H1 (cell line): ENCODE data around the gene ZNF598. TPM values are rescaled to one million over a fixed set of nuclear protein-coding genes. Genes with fewer than 3 reads are reported as not detected.

Source experiments
- CBX5 ChIP-seq: fragments of 300-800, 300-1000 bp; sonication (generic); IDR thresholded peaks from 2 replicates; pipeline ENCODE4 v1.7.1; 2016; ENCODE audit warnings: antibody characterized with exemption, low read length, low read depth
- CHD7 ChIP-seq: fragments of 300-600 bp; sonication (generic); IDR thresholded peaks from 2 replicates; pipeline ENCODE4 v1.7.1; 2012; ENCODE audit warnings: low read length, moderate library complexity, mild to moderate bottlenecking, inconsistent platforms; ENCODE audit not compliant: insufficient replicate concordance
- CREB1 ChIP-seq: IDR thresholded peaks from 2 replicates; pipeline ENCODE4 v1.6.1; 2012; ENCODE audit warnings: inconsistent platforms
- E2F6 ChIP-seq: IDR thresholded peaks from 2 replicates; pipeline ENCODE4 v1.6.1; 2012; ENCODE audit warnings: inconsistent platforms
- KDM1A ChIP-seq: fragments of 200-600, 300-600 bp; sonication (generic); IDR thresholded peaks from 2 replicates; pipeline ENCODE4 v1.7.1; 2016; ENCODE audit warnings: mild to moderate bottlenecking, low read length, borderline replicate concordance
- RFX5 ChIP-seq: IDR thresholded peaks from 2 replicates; pipeline ENCODE4 v1.6.1; 2011; ENCODE audit warnings: low read depth, low read length, improper control_type of control experiment, borderline replicate concordance
- SUZ12 ChIP-seq: fragments of 200-600 bp; sonication (generic); IDR thresholded peaks from 2 replicates; pipeline ENCODE4 v1.6.1; 2012; ENCODE audit warnings: mild to moderate bottlenecking, inconsistent platforms, low read length, moderate library complexity, mixed read lengths
- TCF12 ChIP-seq: IDR thresholded peaks from 2 replicates; pipeline ENCODE4 v1.6.1; 2011; ENCODE audit warnings: low read depth, mild to moderate bottlenecking, low read length
- YY1 ChIP-seq: IDR thresholded peaks from 2 replicates; pipeline ENCODE4 v1.6.1; 2011; ENCODE audit warnings: low read depth, mild to moderate bottlenecking, low read length
- polyA plus RNA-seq, 7 experiments: library from polyadenylated mRNA; depleted of rRNA in 3 of 7; stranded (reverse) in 5 of 7; unstranded in 2 of 7; fragments of >200 nt in 5 of 7; fragments of 200-250 nt in 2 of 7; gene quantifications; 1 replicate in 5 of 7; 2 replicates in 1 of 7; 4 replicates in 1 of 7; pipeline versions ENCODE4 v1.2.1 to v1.2.3, GENCODE V29; 2011 to 2013; ENCODE audit warnings: missing spikeins in 2 of 7, mixed read lengths in 2 of 7
- total RNA-seq: library from RNA; stranded (reverse); fragmentation: NEBNext Ultra II Directional; extraction: Animal tissue kit (Norgen Biotek cat#: 25700); gene quantifications from 2 replicates; pipeline ENCODE4 v1.2.1, GENCODE V29; 2021

ZNF598 gene
- total and polyA plus RNA-seq, 2 of the 8 experiments (the other 6 are each of a cell fraction or from before 2014, with no cell fraction given): 29.3 to 47.6 TPM

GRCh38 chr16:2023092-2024031 is 13.7 kb upstream of the ZNF598 start (continued):
- TF ChIP-seq SUZ12: no peak
- no peak for TF ChIP-seq E2F6
- no peak; the same call in 1 of the 2 replicates for TF ChIP-seq YY1
- TF ChIP-seq KDM1A: no peak
- TF ChIP-seq TCF12: no peak
- peak; percentile 72 for TF ChIP-seq CREB1
- no peak for TF ChIP-seq CHD7
- no peak for TF ChIP-seq RFX5
- no peak for TF ChIP-seq CBX5
